Measurements from ENCODE around the gene KIF16B. TPM values are rescaled to one million over a fixed set of nuclear protein-coding genes. Genes with fewer than 3 reads are reported as not detected.

KIF16B gene
- total RNA-seq, 6 experiments from 2014 or later, result 8.4 to 15.9 (median 11.7) TPM

DNA sequence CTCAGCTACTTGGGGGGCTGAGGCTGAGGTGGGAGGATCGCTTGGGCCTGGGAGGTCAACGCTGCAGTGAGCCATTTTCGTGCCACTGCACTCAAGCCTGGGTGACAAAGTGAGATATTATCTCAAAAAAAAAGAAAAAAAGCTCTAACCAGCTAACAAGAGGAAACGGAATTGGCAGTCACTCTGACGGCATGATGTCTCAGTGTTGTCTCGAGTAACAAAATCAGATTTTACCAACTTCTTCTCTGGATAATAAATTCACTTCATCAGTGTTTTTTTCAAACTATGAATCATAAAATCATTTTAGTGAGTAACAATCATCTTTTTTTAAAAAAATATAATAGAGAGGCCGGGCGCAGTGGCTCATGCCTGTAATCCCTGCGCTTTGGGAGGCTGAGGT, 12.6 kb downstream of the KIF16B start:
- no peaks in the 10 kb centered on the region for H3K36me3 ChIP-seq
- intact Hi-C loops (cut with DNase I), result no loop called here
- ATAC-seq, result no peak
- no peaks in the 10 kb centered on the region for H3K27me3 ChIP-seq
- no peak overlapping the region for H3K27ac ChIP-seq
- H3K9me3 ChIP-seq, result no peaks in the 10 kb centered on the region
- no peak for TF ChIP-seq POLR2A (IDR thresholded peaks at IDR 0.05)
- TF ChIP-seq, protein P1, sequence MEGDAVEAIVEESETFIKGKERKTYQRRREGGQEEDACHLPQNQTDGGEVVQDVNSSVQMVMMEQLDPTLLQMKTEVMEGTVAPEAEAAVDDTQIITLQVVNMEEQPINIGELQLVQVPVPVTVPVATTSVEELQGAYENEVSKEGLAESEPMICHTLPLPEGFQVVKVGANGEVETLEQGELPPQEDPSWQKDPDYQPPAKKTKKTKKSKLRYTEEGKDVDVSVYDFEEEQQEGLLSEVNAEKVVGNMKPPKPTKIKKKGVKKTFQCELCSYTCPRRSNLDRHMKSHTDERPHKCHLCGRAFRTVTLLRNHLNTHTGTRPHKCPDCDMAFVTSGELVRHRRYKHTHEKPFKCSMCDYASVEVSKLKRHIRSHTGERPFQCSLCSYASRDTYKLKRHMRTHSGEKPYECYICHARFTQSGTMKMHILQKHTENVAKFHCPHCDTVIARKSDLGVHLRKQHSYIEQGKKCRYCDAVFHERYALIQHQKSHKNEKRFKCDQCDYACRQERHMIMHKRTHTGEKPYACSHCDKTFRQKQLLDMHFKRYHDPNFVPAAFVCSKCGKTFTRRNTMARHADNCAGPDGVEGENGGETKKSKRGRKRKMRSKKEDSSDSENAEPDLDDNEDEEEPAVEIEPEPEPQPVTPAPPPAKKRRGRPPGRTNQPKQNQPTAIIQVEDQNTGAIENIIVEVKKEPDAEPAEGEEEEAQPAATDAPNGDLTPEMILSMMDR (IDR thresholded peaks at IDR 0.05), result no peak
- H3K4me3 ChIP-seq, result no peak overlapping the region
- WGBS (ENCODE audit: insufficient coverage, low coverage, low lambda C conversion rate, missing lambda C conversion rate), result 75% methylated on average over 9 of the region's 9 CpGs
- H3K4me1 ChIP-seq, result no peaks in the 10 kb centered on the region
- no peak for DNase-seq

DNA sequence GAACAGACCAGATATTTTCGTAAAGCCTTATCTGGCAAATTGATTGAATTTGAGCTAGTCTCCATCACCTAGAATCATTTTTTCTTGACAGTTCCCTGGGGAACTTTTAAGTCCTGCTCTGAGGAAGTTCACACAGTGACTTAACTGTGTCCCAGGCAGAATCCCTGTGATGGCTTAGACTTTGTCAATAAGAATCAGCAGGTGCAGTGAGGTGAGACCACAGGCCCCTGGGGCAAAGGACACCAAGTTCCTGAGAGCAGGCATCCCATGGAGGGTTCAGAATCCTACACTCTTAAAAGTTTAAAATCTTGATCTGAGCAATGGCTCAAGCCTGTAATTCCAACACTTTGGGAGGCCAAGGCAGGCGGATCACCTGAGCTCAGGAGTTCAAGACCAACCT, 13.0 kb downstream of the KIF16B start:
- no peak for ATAC-seq
- whole genome bisulfite sequencing (ENCODE audit: insufficient coverage, low coverage, low lambda C conversion rate, missing lambda C conversion rate), result 91% methylated on average over 1 of the region's 2 CpGs

DNA sequence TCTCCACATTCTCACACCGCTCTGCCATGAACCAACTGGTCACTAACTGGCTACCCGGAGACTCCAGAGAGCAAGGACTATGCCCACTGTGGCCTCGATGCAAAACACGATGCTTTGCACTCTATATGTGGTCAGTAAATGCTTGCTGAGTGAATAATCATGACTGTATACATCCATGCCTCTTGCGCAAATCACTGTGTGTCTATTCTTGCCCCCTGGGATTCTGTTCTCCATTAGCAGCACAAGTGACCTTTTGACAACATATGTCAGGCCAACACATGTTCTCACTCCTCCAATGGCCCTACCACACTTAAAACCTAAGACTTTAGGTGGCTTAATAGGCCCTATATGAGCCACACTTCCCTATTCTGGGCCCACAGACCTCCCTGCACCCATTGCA, 16.9 kb downstream of the KIF16B start:
- Histone ChIP-seq H3K36me3 (no peaks in the 10 kb centered on the region), H3K27me3 (no peaks in the 10 kb centered on the region), H3K4me1 (no peaks in the 10 kb centered on the region), H3K9me3 (no peaks in the 10 kb centered on the region), H3K27ac (no peak overlapping the region), H3K4me3 (no peak overlapping the region)
- TF ChIP-seq, protein P1 (IDR thresholded peaks at IDR 0.05), result no peak
- no peak for TF ChIP-seq POLR2A (IDR thresholded peaks at IDR 0.05)
- 87% methylated on average over 3 of the region's 5 CpGs for WGBS (ENCODE audit: insufficient coverage, low coverage, low lambda C conversion rate, missing lambda C conversion rate)
- no peak for ATAC-seq
- no peak for DNase-seq
- intact Hi-C loops (cut with DNase I), result no loop called here

More for the DNA sequence above, 13.0 kb downstream of the KIF16B start:
- TF ChIP-seq POLR2A (IDR thresholded peaks at IDR 0.05), result no peak
- TF ChIP-seq, protein P1 (IDR thresholded peaks at IDR 0.05), result no peak
- intact Hi-C loops (cut with DNase I), result no loop called here
- Histone ChIP-seq H3K27ac (no peak overlapping the region), H3K9me3 (no peaks in the 10 kb centered on the region), H3K4me1 (no peaks in the 10 kb centered on the region), H3K4me3 (no peak overlapping the region), H3K27me3 (no peaks in the 10 kb centered on the region), H3K36me3 (no peaks in the 10 kb centered on the region)
- DNase-seq, result no peak

DNA sequence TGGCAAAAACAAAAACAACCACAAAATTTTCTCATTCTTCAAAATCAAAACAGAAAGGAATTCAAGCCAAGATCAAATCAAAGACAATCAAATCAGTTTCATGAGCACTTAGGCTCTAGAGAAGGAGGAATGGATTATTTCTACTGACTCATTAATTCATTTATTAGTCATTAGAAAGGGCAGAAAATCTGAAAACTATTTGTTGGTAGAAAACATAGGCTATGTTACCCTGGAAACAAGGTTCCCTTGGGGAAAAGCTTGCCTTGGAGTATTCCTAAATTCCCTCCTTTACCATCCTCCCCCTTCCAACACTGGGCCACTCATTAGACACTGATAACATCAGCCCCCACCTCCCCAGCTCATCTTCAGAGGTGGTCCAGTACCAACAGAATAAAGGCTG, 17.5 kb downstream of the KIF16B start:
- intact Hi-C loops (cut with DNase I), result no loop called here
- ATAC-seq, result no peak

More for the DNA sequence above, 17.5 kb downstream of the KIF16B start:
- no peak overlapping the region for H3K4me3 ChIP-seq
- no peak for DNase-seq
- H3K27me3 ChIP-seq, result no peaks in the 10 kb centered on the region
- H3K36me3 ChIP-seq, result no peaks in the 10 kb centered on the region
- H3K27ac ChIP-seq, result no peak overlapping the region
- TF ChIP-seq, protein P1 (IDR thresholded peaks at IDR 0.05), result no peak
- TF ChIP-seq POLR2A (IDR thresholded peaks at IDR 0.05), result no peak
- no peaks in the 10 kb centered on the region for H3K9me3 ChIP-seq
- no peaks in the 10 kb centered on the region for H3K4me1 ChIP-seq
